HepG2 (cell line): ENCODE results near the gene IQGAP2.

Experiments
- AGO2 ChIP-seq: fragments of 200-400 bp; formaldehyde crosslinking; optimal IDR thresholded peaks from 2 replicates; pipeline ENCODE3; 2017; ENCODE audit warnings: mild to moderate bottlenecking, low read depth, low read length, moderate library complexity
- EED ChIP-seq: sonication (generic); formaldehyde crosslinking; IDR thresholded peaks from 2 replicates; pipeline ENCODE4 v1.5.0; 2020; ENCODE audit warnings: mild to moderate bottlenecking, missing genetic modification reagents
- FOXP1 ChIP-seq, 2 experiments: fragments of 450-650 bp in 1 of 2; IDR thresholded peaks; 2 replicates each; pipeline ENCODE4 v1.6.1; 2017 to 2018; ENCODE audit warnings: antibody characterized with exemption in 1 of 2
- POLR2A ChIP-seq, 2 experiments: IDR thresholded peaks; 2 replicates each; pipeline ENCODE4 v1.6.1; 2011; ENCODE audit warnings: low read depth in 2 of 2, low read length in 2 of 2, mild to moderate bottlenecking in 1 of 2, moderate library complexity in 1 of 2; ENCODE audit not compliant: insufficient read depth in 1 of 2

DNA sequence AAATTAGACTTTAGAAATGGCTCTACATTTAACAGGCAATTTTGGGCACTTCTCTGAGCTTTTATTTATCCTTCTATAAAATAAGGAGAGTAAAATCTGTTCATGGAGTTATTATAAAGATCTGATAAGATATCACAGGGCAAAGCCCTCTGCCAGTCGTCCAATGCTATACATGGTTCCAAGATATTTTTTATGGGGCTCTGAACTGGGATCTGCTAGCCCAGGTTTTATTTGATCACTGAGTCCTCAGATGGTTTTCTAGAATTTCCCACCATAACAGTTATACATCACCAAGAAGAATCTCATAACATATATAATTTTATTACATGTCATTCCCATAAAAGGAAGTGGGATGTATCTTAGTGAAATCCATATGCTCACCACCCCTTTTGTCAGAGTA, 23.2 kb upstream of the IQGAP2 start:
- TF ChIP-seq EED (CRISPR knock-in tag) (no peak), AGO2 (no peak), FOXP1 (IDR thresholded peaks at IDR 0.05) (no peak), FOXP1 (CRISPR knock-in tag; IDR thresholded peaks at IDR 0.05) (no peak), POLR2A (IDR thresholded peaks at IDR 0.05; ENCODE audit: insufficient read depth in 1 of 2, low read depth in 2 of 2, low read length in 2 of 2) (no peak)
